ENCODE data around the gene CCDC32. TPM values are rescaled to one million over a fixed set of nuclear protein-coding genes. Genes with fewer than 3 reads are reported as not detected.

Gene CCDC32
- total and polyA plus RNA-seq, 2 of the 13 experiments (the other 11 are each of a cell fraction or from before 2014, with no cell fraction given) = 10.8 to 23.2 TPM

DNA sequence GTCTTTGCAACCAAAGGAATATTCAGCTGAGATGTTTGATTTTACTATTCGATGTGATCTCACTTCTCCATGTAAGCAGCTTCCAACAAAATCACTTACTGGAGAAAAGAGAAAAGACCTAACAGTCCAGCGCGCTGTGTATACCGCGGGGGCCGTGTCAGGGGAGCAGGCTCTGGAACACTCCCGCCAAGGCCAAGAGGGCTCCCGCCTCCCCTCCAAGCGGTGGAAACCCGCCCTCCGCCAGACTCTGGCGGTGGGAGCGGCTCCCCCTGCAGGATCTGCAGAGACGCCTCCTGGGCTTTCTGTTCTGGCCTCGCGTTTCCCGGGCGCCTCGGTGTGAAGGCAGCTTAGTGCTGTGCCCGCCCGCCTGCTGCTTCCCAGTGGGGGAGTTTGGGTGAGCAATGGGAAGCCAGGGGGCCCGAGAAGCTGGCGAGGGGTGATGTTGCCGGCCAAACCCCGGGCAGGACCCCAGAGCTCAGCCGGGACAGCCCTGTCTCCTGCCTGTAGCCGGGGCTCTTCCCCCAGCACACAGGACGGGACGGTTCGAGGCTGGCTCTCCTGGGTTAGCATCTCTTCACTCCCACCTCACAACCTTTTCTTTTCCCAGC, 57.8 kb downstream of the CCDC32 start (continued):
- TF ChIP-seq KLF12 (CRISPR knock-in tag; IDR thresholded peaks at IDR 0.05; ENCODE audit: borderline replicate concordance) (no peak), SNAPC2 (CRISPR knock-in tag; IDR thresholded peaks at IDR 0.05) (no peak; the same call in 1 of the 2 replicates), MAFK (conservative IDR thresholded peaks at IDR 0.05 in 1 of 2, IDR thresholded peaks at IDR 0.05 in 1 of 2; ENCODE audit: low read length in 2 of 2) (no peak), MXD1 (CRISPR knock-in tag; IDR thresholded peaks at IDR 0.05) (0 out of 2 replicates have a peak, but pooled peaks have one; percentile 34), ZNF24 (IDR thresholded peaks at IDR 0.05) (no peak), ZNF782 (CRISPR knock-in tag; IDR thresholded peaks at IDR 0.05; ENCODE audit: borderline replicate concordance) (no peak), ATRX (CRISPR knock-in tag; IDR thresholded peaks at IDR 0.05; ENCODE audit: borderline replicate concordance) (no peak), KDM5B (CRISPR knock-in tag; IDR thresholded peaks at IDR 0.05; ENCODE audit: borderline replicate concordance) (peak; percentile 61; the same call in 1 of the 2 replicates), CBX1 (IDR thresholded peaks at IDR 0.05; ENCODE audit: low read depth) (no peak), ZNF569 (CRISPR knock-in tag; IDR thresholded peaks at IDR 0.05; ENCODE audit: borderline replicate concordance) (no peak), ZXDC (CRISPR knock-in tag; IDR thresholded peaks at IDR 0.05) (no peak), ONECUT2 (CRISPR knock-in tag; IDR thresholded peaks at IDR 0.05) (no peak), ZNF326 (CRISPR knock-in tag; IDR thresholded peaks at IDR 0.05; ENCODE audit: borderline replicate concordance) (no peak), ZNF563 (CRISPR knock-in tag; IDR thresholded peaks at IDR 0.05) (no peak), ZFP37 (CRISPR knock-in tag; IDR thresholded peaks at IDR 0.05; ENCODE audit: borderline replicate concordance) (no peak), ZNF225 (CRISPR knock-in tag; IDR thresholded peaks at IDR 0.05) (no peak), PAX8 (CRISPR knock-in tag; IDR thresholded peaks at IDR 0.05; ENCODE audit: borderline replicate concordance) (no peak), ZNF256 (CRISPR knock-in tag; conservative IDR thresholded peaks at IDR 0.05) (no peak), FOXM1 (CRISPR knock-in tag; IDR thresholded peaks at IDR 0.05) (no peak), IKZF1 (IDR thresholded peaks at IDR 0.05) (no peak), SALL1 (CRISPR knock-in tag; IDR thresholded peaks at IDR 0.05) (peak; percentile 63; the same call in 1 of the 2 replicates), NCOA5 (CRISPR knock-in tag; IDR thresholded peaks at IDR 0.05) (no peak)
- TF ChIP-seq, protein P1, sequence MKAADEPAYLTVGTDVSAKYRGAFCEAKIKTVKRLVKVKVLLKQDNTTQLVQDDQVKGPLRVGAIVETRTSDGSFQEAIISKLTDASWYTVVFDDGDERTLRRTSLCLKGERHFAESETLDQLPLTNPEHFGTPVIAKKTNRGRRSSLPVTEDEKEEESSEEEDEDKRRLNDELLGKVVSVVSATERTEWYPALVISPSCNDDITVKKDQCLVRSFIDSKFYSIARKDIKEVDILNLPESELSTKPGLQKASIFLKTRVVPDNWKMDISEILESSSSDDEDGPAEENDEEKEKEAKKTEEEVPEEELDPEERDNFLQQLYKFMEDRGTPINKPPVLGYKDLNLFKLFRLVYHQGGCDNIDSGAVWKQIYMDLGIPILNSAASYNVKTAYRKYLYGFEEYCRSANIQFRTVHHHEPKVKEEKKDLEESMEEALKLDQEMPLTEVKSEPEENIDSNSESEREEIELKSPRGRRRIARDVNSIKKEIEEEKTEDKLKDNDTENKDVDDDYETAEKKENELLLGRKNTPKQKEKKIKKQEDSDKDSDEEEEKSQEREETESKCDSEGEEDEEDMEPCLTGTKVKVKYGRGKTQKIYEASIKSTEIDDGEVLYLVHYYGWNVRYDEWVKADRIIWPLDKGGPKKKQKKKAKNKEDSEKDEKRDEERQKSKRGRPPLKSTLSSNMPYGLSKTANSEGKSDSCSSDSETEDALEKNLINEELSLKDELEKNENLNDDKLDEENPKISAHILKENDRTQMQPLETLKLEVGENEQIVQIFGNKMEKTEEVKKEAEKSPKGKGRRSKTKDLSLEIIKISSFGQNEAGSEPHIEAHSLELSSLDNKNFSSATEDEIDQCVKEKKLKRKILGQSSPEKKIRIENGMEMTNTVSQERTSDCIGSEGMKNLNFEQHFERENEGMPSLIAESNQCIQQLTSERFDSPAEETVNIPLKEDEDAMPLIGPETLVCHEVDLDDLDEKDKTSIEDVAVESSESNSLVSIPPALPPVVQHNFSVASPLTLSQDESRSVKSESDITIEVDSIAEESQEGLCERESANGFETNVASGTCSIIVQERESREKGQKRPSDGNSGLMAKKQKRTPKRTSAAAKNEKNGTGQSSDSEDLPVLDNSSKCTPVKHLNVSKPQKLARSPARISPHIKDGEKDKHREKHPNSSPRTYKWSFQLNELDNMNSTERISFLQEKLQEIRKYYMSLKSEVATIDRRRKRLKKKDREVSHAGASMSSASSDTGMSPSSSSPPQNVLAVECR (CRISPR knock-in tag; IDR thresholded peaks at IDR 0.05; ENCODE audit: borderline replicate concordance) = peak; percentile 20; the same call in 1 of the 2 replicates
- TF ChIP-seq, protein P2, sequence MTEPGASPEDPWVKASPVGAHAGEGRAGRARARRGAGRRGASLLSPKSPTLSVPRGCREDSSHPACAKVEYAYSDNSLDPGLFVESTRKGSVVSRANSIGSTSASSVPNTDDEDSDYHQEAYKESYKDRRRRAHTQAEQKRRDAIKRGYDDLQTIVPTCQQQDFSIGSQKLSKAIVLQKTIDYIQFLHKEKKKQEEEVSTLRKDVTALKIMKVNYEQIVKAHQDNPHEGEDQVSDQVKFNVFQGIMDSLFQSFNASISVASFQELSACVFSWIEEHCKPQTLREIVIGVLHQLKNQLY (CRISPR knock-in tag; IDR thresholded peaks at IDR 0.05) = 0 out of 2 replicates have a peak, but pooled peaks have one; percentile 18
